Subcutaneous adipose tissue (tissue), 4 donors: Measurements from ENCODE around the gene GPC5. TPM values are rescaled to one million over a fixed set of nuclear protein-coding genes. Genes with fewer than 3 reads are reported as not detected.

Experiments
- total RNA-seq, 4 donors: library from RNA; depleted of rRNA; stranded (reverse); fragments of >200 nt; gene quantifications; one replicate each; pipeline ENCODE4 v1.1.0, GENCODE V29; 2016
- TF ChIP-seq, protein P1 (sequence below): fragments of 450-650 bp; IDR thresholded peaks from one replicate; pipeline ENCODE4 v1.5.1; 2016; ENCODE audit warnings: low read depth, mild to moderate bottlenecking, control low read depth, antibody characterized with exemption, moderate library complexity

Gene GPC5
- total RNA-seq, 4 donors from 2014 or later, result 0.16 to 0.44 TPM; not detected in 2

DNA sequence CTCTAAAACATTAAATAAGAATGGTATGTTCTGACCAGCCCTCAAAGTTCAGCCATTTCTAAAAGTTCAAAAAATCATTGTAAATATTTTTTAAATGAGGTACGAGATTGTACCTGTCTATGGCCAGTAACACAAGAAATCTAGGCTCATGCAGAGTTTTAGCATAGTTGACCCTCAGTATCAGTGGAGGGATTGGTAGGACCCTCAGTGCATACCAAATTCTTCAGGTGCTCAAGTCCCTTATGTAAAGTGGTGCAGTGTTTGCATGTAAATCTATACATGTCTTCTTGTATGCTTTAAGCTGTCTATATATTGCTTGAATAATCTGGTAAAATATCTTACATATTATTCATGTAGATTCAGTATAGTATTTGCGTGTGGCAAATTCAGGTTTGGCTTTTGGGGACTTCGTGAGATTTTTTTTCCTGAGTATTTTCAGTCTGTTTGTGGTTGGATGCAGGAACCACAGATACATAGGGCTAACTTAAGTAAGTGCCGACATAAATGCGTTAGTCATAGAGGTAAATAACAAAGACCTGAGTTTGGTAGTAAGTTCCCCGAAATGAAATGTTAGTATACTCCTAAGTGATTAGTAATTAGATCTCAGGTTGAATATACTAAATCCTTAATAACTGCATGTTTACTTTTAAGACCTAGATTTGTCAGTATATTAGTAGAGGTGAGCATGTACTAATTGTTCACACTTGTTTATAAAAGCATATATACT, 43.2 kb upstream of the GPC5 start:
- TF ChIP-seq, protein P1, sequence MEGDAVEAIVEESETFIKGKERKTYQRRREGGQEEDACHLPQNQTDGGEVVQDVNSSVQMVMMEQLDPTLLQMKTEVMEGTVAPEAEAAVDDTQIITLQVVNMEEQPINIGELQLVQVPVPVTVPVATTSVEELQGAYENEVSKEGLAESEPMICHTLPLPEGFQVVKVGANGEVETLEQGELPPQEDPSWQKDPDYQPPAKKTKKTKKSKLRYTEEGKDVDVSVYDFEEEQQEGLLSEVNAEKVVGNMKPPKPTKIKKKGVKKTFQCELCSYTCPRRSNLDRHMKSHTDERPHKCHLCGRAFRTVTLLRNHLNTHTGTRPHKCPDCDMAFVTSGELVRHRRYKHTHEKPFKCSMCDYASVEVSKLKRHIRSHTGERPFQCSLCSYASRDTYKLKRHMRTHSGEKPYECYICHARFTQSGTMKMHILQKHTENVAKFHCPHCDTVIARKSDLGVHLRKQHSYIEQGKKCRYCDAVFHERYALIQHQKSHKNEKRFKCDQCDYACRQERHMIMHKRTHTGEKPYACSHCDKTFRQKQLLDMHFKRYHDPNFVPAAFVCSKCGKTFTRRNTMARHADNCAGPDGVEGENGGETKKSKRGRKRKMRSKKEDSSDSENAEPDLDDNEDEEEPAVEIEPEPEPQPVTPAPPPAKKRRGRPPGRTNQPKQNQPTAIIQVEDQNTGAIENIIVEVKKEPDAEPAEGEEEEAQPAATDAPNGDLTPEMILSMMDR, result no peak

DNA sequence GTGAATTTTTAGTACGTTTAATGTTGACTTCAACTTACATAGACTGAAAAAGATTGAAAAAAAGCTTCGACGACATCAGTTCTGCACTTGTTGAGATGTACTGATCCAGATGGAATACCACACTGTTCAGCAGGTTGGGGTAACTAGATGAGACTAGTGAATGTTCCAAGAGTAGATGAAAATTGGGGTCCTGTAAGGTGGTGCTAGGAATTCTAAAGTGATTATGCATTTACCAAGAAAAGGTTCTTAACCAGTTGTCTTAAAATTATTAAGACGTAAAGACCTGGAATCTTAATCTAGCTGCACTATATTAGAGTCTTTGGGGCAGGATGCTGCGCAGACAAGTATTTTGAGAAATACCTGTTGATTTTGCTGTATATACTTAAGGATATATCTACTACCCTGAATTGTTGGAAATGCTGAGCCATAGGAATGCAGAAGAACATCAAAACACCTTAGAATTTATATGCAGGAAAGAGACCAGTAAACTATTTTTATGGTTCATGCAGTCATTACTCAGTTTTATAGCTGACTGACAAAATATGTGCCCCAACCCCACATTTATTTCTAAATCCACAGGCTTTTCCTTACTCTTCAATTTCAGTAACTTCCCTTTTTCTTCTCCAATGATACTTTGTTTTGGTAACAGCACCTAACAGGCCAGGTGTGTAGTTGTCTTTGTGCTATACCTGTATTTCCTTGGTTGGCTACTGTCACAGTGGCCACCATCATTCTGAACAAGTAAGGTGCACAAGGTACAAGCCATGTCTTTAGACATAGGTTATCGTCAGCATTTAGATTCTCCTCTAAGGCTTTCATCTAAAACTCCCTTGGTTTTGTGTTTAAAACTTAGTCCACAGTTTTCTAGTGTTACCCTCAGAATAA, 42.4 kb upstream of the GPC5 start:
- TF ChIP-seq, protein P1, result no peak

GRCh38 chr13:91356919-91357612, 41.4 kb upstream of the GPC5 start:
- TF ChIP-seq, protein P1, result no peak

GRCh38 chr13:91357613-91358386, 40.6 kb upstream of the GPC5 start:
- TF ChIP-seq, protein P1, result no peak

DNA sequence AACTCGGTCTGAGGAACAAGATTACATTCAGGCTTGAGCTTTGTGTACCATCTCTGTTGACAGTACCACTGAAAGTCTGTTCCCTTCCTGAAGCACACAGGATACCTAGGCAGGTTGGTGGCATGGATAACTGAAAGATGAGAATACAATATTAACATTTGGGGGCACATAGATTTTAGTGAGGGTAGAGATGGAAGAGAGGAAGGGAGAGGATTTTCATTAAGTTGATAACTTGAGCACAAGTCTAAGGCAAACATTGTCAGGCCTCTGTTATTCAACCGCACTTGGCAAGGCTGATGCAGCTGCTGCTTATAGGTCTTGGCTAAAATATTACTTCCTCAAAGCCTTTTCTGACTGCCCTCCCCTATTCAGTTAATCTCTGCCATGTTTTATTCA, 40.0 kb upstream of the GPC5 start:
- TF ChIP-seq, protein P1, result no peak

DNA sequence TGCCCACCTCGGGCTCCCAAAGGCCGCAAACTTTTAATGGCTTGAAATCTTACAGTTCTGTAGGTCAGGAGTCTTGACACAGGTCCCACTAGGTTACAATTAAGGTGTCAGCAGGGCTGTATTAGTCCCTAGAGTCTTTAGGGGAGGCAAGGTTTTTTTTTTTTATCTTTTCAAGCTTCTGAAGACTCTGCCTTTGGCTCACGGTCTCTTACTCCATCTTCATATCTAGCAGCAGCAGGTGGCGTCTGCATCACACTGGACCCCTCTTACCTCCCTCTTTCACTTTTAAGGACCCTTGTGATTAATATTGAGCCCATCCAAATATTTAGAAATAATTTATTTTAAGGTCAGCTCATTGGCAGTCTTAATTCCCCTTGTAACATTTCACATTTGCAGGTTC, 39.3 kb upstream of the GPC5 start:
- TF ChIP-seq, protein P1, result no peak
